ENCODE results near the gene TAPBPL. TPM values are rescaled to one million over a fixed set of nuclear protein-coding genes. Genes with fewer than 3 reads are reported as not detected.

TAPBPL gene
- total and polyA plus RNA-seq, 2 of the 13 experiments (the other 11 are each of a cell fraction or from before 2014, with no cell fraction given): 10.0 to 14.5 TPM

DNA sequence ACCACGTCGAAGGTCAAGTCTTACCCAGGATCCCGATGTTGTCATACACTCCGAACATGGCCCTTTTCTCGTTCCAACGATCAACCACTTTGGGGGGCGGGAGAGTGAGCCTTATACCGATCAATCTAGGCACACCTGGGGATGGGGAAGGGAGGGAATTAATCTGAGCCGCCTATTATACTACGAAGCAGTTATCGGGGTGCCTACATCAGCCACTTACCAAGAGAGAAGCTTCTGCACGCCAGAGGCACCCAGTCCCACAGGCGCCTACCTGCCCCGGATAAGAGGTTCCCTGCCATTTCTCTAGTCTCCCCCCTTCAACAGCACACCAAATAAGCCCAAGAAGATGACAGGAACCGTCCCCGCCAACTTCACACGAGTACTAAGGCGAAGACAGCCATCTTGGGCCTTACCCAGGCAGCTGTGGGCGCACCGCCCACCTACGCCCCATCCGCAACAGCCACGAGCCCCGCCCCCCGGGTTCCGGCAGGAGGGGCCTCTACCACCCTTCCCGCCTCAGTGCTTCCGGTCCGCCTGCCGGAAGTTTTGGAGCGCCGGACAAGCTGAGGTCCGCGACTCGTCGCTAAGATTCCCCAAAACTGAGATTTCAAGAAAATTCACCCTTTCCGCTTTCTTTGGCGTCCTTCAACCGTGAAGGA lies 41.1 kb downstream of the TAPBPL start, which contains the start of gene MRPL51 (continued):
- TF ChIP-seq HINFP (CRISPR knock-in tag; IDR thresholded peaks at IDR 0.05; ENCODE audit: low read depth) (peak; percentile 86), ZSCAN20 (CRISPR knock-in tag; IDR thresholded peaks at IDR 0.05; ENCODE audit: borderline replicate concordance) (no peak), SMYD3 (CRISPR knock-in tag; IDR thresholded peaks at IDR 0.05) (no peak), THAP11 (CRISPR knock-in tag; IDR thresholded peaks at IDR 0.05) (peak; percentile 92), EP300 (IDR thresholded peaks at IDR 0.05; ENCODE audit: low read depth in 2 of 2, low read length in 2 of 2) (no peak), EP300 (CRISPR knock-in tag; IDR thresholded peaks at IDR 0.05; ENCODE audit: borderline replicate concordance) (no peak), HDAC2 (CRISPR knock-in tag; IDR thresholded peaks at IDR 0.05) (peak; percentile 50; the same call in 1 of the 2 replicates), FOXK2 (IDR thresholded peaks at IDR 0.05) (peak; percentile 62; the same call in 1 of the 2 replicates), ZSCAN30 (CRISPR knock-in tag; IDR thresholded peaks at IDR 0.05) (no peak), ZNF720 (CRISPR knock-in tag; IDR thresholded peaks at IDR 0.05) (no peak), ZNF619 (CRISPR knock-in tag; IDR thresholded peaks at IDR 0.05) (no peak), ZFP90 (CRISPR knock-in tag; IDR thresholded peaks at IDR 0.05; ENCODE audit: borderline replicate concordance) (0 out of 2 replicates have a peak, but pooled peaks have one; percentile 2), ZNF746 (CRISPR knock-in tag; IDR thresholded peaks at IDR 0.05) (peak; percentile 26; the same call in 1 of the 2 replicates), ZBTB38 (CRISPR knock-in tag; IDR thresholded peaks at IDR 0.05) (no peak), MEF2D (CRISPR knock-in tag; IDR thresholded peaks at IDR 0.05) (peak; percentile 69), ELF4 (CRISPR knock-in tag; IDR thresholded peaks at IDR 0.05; ENCODE audit: borderline replicate concordance) (0 out of 2 replicates have a peak, but pooled peaks have one; percentile 30), ZFP1 (CRISPR knock-in tag; IDR thresholded peaks at IDR 0.05) (no peak; the same call in 1 of the 2 replicates), HIC2 (CRISPR knock-in tag; IDR thresholded peaks at IDR 0.05; ENCODE audit: low read depth) (no peak; the same call in 1 of the 2 replicates), KLF11 (CRISPR knock-in tag; IDR thresholded peaks at IDR 0.05) (no peak), ZNF468 (CRISPR knock-in tag; IDR thresholded peaks at IDR 0.05) (no peak), ZBTB7A (CRISPR knock-in tag; IDR thresholded peaks at IDR 0.05) (no peak), IRF9 (CRISPR knock-in tag; IDR thresholded peaks at IDR 0.05; ENCODE audit: borderline replicate concordance) (no peak), DRAP1 (CRISPR knock-in tag; IDR thresholded peaks at IDR 0.05) (peak; percentile 70; the same call in 1 of the 2 replicates), ZNF615 (CRISPR knock-in tag; IDR thresholded peaks at IDR 0.05; ENCODE audit: borderline replicate concordance) (no peak), POLR2A (IDR thresholded peaks at IDR 0.05; ENCODE audit: insufficient read depth in 1 of 2, low read depth in 2 of 2, low read length in 2 of 2) (peak; percentile 79 to 91), POGK (CRISPR knock-in tag; conservative IDR thresholded peaks at IDR 0.05) (peak; percentile 72)

Measured in HepG2 (cell line).